NCI-H460 (cell line): Measurements from ENCODE around the gene PTPRD. TPM values are rescaled to one million over a fixed set of nuclear protein-coding genes. Genes with fewer than 3 reads are reported as not detected.

ENCODE experiments used
- DNase-seq: peaks from one replicate; pipeline ENCODE4 v3.0.0-alpha.2; 2016; ENCODE audit warnings: low read depth; ENCODE audit errors: extremely low read depth
- total RNA-seq: library from RNA; depleted of rRNA; stranded (reverse); fragments of >200 nt; shearing (Covaris generic); gene quantifications from 2 replicates; pipeline ENCODE4 v1.2.3, GENCODE V29; 2014

Gene PTPRD
- total RNA-seq, 1 experiment from 2014 or later, result 45.3 TPM

DNA sequence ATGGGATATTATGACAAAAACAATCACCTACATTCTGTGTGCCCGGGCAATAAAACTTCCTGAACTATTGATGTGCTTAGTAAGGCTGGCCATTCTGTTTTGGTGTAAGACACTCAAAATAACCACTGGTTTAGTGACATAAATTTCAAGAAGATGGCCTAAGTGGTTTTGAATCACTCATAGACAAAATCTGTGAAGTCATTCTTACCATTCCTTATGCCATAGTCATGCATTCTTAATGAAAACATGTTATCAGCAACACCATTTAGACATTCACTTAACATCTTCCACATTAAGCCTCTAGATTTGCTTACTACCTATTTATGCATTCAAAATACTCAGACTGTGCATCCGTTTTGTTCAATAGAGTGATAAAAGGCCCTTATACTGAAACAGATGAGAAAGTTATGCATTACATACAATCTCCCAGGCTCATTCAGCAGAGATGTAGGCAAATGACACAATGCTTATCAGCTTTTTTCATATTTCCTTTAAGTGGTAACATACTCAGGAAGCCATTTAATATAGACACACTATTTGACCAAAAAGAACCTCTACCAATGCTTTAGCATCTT is 1964.4 kb downstream of the PTPRD start:
- no peak for DNase-seq

DNA sequence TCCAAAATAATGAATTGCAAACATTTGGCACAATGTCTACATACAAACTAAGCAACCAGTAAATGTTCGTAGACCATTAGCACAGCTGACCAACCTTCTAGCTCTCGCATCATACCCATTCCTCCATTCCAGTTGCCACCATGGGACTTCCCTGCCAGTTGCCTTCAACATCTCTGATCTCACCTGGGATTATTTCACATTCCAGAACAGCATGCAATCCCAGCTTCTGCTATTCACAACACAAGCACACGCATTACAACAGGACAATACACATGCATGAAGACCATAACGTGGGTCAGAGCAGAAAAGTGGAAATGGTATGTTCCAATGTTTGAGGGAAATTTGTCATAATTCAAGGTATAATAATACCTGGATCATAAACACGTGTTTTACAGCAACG is 1965.0 kb downstream of the PTPRD start:
- no peak for DNase-seq

DNA sequence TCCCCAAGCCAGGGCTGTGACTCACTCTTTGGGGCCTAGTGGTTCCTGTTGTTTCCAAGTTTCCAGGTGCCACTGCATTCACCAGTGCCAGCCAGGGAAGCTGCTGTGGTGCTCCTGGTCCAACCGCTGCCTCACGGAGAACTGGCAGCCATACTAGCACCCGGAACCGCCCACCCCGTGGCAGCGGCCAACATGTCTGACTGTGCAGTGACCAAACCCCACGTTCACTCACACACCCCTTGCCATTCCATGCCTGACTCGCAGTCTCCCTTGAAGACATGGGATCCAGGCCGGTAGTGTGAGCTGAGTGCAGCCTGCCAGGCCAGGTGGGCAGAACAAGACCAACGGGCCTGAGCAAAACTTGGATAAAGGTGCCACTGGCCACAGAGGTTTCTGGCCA is 1968.2 kb downstream of the PTPRD start:
- no peak for DNase-seq

DNA sequence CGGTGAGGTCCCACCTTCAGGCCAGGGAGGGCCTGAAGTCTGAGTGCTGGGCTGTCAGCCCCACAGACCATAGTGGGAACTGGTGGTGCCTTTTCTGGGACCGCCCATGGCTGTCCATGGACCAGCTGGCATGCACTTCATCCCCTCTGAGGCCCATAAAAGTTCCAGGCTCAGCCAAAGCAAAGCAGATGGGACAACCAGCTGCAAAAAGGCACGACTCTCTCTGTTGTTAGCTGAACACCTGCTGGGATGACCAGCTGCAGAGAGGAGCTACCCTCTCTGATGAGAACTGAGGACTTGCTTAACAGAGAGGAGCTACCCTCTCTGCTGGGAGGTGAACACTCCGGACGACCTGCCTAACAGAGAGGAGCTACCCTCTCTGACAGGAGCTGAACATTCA is 1968.9 kb downstream of the PTPRD start:
- no peak for DNase-seq

DNA sequence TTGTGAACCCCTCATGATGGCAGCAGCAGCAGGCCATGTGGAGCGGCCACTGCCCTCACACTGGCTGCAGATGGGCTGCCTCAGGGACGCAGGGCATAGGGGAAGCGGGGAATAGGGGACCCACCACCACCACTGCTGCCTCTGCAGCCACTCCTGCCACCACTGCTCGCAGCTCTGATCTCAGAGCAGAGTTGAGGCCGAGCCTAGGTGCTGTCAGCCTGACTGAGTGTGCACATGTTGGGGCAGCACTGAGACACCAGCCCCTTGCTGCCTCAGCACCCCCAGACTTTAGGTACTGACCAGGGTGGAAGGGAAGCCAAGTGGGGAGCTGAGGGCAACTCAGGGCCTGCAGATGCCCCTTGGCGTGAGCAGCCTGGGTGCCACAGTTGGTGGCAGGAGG is 1969.3 kb downstream of the PTPRD start:
- DNase-seq, result no peak

DNA sequence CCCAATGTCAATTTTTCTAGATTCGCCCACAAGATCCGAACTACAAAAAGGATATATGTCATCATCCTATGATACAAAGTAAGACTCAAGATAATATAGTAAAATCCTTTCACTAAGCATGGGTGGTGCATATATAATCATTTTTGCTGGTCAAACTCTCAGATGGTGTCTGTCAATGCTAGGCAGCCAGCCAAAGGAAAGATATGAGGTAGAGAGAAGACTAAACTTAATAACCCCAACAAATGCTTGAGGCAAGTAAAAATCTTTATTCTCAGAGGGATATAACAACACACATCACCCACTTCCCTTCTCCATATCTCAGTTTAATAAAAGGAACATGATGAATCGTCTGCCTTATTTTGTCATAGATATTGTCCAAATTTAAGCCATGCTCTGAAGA is 1972.0 kb downstream of the PTPRD start:
- no peak for DNase-seq

DNA sequence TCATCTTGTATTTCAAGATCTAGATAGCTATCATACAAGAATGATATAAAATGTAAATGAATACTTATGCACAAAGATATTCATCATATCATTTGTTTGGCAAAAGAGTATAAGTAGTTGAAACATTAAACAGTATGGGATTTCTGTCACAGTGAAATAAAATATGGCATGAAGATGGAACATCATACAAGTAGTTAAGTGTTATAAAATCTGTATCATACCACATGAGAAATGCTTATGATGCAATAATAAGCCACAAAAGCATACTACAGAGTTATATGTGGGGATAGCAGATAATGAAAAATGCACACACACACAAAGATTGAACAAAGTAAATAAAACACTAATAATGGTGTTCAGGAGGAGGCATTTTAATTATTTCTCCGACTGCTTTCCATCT is 1975.2 kb downstream of the PTPRD start:
- no peak for DNase-seq

DNA sequence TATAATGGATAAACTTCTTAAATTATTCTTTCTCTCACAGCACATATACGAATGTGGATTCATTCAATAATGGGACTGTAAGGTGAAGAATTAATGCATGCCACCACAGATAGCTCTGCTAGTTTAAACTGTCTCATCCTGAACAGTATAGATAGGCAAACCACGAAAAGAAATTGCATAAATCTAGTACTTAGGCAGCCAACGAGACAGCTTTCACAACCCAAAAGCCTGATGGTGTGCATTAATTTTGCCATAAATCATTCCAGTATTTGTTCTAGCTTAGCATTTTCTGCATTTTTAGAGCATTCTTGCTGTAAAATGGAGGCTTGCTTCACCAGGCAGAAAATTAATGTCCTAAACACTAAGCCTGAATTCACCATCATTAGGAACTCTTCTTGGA is 1979.0 kb downstream of the PTPRD start:
- DNase-seq, result no peak

DNA sequence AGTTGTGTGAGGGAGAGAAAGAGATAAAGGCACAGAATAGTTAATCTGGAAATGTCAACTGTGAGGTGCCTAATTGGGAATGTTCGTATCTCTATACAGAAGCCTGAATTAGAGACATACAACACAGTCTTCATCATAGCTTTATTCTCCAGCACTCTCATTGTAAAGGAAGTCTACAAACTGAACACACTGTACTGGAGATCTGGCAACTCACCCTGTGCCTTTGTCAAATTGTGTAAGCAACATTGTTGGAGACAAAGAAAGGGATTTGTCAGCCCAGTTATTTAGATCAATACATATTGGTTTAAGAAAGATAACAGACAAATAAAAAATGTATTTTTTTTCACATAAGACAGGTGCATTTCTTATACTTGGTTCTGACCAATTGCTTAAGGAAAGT is 1980.3 kb downstream of the PTPRD start:
- DNase-seq, result no peak

DNA sequence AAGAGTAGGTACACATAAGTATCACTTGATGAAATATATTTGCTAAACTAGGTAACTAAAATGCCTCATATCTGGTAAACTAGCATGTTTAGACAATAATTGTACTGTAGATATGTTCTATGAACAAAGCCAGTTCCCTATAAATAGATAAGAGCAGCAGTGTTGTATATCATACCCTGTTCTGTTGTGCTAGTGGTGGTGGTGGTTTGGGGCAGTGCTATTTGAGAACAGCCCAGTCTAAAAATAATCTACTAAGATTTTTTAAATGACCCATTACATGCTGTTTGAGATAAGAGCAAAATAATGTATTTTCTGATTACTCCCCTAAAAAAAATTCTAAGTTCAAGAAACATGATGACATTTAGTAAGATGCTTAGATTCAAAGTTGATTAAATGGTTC is 1984.0 kb downstream of the PTPRD start:
- DNase-seq, result no peak

DNA sequence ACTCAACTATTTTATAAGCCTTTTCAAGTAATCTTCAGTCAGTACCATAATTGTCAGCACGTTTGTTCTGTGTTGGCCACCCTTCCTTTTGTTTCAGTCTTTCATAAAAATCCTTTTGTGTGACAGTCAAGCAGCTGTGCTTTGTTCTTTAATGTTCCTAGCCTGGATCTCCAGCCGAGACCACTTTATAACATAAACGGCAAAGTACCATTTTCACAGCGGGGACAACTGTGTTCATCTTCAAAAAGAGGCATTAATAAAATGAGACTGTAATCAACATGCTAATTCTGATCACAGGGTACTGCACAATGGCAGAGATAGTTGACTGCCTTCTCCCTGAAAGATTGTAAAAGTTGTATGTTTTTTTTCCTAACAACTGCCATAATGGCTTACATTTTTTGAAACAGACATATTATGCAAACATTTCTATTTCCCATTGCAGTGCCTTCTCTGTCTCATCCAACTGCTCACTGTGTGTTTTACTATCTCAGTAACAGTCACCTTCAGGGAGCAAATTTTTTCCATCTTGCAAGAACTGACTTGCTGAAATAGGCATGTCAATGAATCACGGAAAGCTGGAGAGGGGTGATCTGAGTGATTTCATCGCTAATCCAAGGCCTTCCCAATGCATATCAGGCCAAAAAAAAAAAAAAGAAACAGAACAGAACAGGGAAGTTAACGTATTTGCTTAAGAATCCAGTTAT is 1984.7 kb downstream of the PTPRD start:
- no peak for DNase-seq

DNA sequence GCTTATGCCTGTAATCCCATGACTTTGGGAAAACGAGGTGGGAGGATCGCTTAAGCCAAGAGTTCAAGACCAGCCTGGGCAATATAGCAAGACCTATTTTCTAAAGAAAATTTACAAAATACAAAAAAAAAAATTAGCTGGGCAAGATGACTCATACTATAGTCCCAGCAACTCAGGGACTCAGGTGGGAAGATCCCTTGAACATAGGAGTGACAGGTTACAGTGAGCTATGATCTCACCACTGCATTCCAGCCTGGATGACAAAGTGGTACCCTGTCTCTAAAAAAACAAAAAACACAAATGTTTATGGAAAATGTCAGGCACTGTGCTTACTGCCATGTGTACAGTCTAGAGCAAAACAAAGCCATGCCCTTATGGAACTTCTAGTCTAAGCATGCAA is 1989.9 kb downstream of the PTPRD start:
- no peak for DNase-seq

DNA sequence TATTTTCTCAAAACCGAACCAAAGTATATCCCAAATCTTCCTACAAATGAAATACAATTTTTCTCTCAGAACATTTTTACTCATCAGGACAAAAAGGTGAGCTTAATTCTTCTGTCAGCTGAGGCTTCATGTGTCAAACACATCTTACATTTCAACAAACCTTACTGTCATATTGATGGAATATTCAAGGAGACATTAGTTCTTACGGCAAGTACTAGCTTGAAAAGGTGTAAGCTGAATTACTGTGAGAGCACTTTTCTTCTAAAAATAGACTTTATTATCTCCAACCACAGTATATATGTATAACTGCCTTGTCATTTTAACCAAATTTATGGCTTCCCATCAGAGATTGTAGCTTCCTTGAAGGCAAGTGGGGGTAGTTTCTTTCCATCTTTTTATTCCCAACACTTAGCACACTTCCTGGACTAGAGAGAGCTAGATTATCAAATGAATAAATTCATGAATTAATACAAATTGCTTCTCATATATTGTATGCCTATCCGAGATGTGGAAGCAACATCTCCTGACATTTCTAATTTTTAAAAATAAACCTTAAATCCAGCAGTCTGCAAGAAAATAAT is 1990.5 kb downstream of the PTPRD start:
- no peak for DNase-seq

DNA sequence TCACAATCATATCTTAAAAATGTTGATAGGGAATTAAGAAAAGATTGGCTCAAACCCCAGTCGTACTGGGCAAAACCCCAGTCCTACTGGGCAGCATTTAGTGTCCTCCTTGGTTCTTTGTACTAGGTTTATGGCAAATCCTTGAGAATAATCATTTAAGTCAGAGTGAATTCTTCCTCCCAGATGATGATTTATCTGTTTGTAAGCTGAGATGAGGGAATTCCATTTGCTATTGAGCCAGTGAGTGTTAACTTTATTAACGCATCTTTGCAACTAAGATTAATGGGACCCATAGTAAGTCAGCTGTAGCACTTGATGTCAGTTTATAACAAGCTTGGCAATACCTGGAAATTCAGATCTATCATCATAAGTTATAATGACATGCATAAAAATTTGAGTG is 1991.4 kb downstream of the PTPRD start:
- no peak for DNase-seq

DNA sequence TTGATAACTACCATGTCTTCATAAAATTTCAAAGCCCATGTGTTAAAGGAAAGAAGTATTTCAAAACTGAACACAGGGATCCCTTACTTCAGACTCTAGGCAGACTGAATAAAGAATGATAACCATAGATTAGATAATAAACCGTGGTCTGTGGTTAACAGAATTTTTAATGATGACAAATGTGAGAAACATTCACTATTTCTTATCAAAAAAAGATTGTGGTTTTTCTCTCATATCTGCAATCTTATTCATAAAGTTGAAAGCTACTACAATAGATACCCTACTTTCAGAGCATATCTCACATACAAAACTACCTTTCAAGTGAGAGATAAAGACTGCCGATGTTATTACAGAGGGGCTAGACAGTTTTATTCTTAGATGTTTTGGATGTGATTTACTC is 1996.4 kb downstream of the PTPRD start:
- DNase-seq, result no peak

DNA sequence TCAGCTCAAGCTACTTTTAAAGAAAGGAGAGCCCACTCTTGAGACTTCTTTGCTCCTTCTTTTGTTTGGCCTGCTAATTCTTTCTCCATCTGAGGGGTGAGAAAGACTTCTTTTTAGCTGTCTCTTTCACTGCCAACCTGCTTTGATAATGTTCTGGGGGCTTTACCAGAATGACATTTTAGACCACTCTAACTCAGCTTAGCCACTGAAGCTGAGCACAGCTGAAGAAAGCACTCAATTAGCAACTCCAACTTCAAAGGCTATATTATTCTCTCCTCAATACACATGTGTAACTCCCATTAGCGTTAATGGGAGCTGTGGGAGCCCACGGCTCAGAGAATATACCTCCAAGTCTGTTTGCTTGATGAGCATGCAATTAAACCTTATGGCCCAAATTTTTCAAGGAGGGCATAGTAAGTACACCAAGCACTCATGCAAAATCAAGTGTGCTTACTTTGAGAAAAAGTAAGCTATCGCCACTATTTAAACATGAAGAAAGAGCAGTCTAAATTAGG is 1997.8 kb downstream of the PTPRD start:
- DNase-seq, result no peak

DNA sequence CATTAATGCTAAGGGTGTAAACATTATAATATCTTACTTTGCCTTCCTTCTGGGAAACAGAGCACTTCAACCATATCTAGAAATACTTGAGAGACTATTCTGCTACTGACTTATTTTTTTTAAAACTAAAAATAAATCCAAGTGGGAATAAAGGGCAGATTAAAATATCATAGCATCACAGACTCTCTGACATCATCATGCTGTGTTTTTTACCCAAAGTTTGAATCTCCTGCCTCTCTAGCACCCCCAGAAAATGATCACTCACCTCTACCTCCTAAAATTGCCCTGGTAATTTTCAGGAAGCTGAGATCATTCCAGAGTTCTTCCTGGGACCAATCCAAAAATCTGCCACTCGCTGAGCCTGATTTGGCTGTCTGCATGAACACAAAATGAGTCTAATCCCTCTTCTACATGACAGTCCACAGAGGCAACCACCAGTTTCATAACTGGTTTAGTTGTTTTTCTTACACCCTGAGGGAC is 1999.4 kb downstream of the PTPRD start:
- DNase-seq, result no peak

DNA sequence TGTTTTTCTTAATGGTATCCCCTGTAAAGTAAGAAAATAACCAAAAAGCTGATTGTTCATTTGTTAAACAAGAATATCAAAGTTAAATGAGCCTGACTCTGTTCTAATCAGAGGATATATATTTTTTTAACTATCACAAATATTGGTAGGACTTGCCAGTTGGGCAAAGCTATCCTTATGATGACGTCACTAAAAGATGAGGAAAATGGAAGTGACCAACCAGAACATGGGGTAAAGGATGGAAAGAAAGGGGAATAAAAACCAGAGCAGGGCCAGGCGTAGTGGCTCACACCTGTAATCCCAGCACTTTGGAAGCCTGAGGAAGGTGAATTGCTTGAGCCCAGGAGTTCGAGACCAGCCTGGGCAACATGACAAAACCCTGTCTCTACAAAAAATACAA is 2001.6 kb downstream of the PTPRD start:
- DNase-seq, result no peak

DNA sequence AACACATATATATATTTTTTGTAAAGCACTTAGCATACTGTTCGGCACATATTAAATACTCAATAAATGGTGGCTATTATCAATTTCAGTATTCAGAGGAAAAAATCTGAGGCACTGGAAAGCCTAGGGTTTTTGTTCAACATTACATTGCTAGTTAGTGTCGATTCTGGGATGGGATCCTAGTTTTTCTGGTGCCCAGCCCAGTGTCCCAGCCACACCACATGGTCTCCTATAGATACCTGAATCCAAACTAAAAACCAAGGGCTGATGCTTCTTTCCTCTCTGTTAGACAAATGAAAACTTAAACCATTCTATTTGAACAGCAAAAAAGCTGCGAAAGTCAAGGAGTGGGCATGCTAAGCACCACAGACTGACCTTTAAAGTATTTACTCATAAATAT is 2002.5 kb downstream of the PTPRD start:
- no peak for DNase-seq

DNA sequence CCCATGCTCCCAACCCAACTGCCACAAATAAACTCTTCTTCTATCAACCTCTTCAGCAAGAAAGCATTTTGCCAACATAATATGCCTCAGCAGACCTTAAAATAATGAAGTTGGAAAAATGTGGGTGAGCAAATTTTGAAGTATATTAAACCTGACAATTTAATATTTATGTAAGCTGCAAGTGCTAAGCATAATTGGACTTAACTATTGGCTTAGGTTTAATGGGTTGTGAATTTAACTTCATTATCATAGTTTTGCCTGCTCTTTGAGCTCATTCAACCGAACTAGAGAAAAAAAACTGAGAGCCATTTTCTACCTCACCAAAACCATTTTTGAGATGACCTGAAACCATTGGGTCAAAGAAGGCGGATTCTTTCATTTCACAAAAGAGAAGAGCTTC is 2007.7 kb downstream of the PTPRD start:
- DNase-seq, result no peak

DNA sequence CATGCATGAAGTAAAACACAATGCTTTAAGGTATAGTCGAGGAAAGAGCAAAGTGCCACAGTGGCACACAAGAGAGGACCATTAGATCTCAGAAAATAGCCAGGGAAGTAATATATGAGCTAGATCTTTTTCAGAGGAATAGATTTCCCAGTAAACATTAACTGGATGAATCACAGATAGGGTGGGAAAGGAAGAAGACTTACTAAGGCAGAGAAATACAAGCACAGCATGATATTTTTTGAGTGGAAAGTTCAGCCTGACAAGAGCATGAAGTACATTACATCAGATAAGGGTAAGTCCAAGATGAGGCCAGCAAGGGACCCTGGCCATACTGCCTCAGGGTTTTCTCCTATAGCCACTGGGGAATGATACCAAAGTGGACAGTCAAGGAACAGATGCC is 2008.6 kb downstream of the PTPRD start:
- no peak for DNase-seq
